Endothelial cell (in vitro differentiated cells): Measurements from ENCODE around the gene CSTF3. TPM values are rescaled to one million over a fixed set of nuclear protein-coding genes. Genes with fewer than 3 reads are reported as not detected.

Experiments
- DNase-seq: peaks from one replicate; pipeline ENCODE4 v3.0.0; 2021; ENCODE audit warnings: low spot score
- H3K27ac Mint-ChIP-seq: one replicate; pipeline ENCODE4 v1.8.0; 2021; ENCODE audit warnings: mixed read lengths, inconsistent platforms; ENCODE audit not compliant: unreplicated experiment
- H3K27me3 Mint-ChIP-seq: one replicate; pipeline ENCODE4 v1.8.0; 2021; ENCODE audit warnings: mild to moderate bottlenecking, moderate library complexity, mixed read lengths, inconsistent platforms; ENCODE audit not compliant: unreplicated experiment
- H3K36me3 Mint-ChIP-seq: one replicate; pipeline ENCODE4 v1.8.0; 2021; ENCODE audit warnings: mild to moderate bottlenecking, low read depth, mixed read lengths, inconsistent platforms; ENCODE audit not compliant: unreplicated experiment
- H3K4me1 Mint-ChIP-seq: one replicate; pipeline ENCODE4 v1.8.0; 2021; ENCODE audit warnings: mild to moderate bottlenecking, mixed read lengths, inconsistent platforms; ENCODE audit not compliant: unreplicated experiment
- H3K4me3 Mint-ChIP-seq: one replicate; pipeline ENCODE4 v1.8.0; 2021; ENCODE audit warnings: mild to moderate bottlenecking, mixed read lengths, inconsistent platforms; ENCODE audit not compliant: unreplicated experiment
- H3K9me3 Mint-ChIP-seq: one replicate; pipeline ENCODE4 v1.8.0; 2021; ENCODE audit warnings: mixed read lengths, inconsistent platforms; ENCODE audit not compliant: unreplicated experiment
- total RNA-seq: library from RNA; stranded (reverse); fragmentation: NEBNext Ultra II Directional; extraction: Animal tissue kit (Norgen Biotek cat#: 25700); gene quantifications from one replicate; pipeline ENCODE4 v1.2.1, GENCODE V29; 2021; ENCODE audit not compliant: unreplicated experiment
- TF ChIP-seq, protein P1 (sequence below): fragments of 200-600 bp; sonication (generic); IDR thresholded peaks from one replicate; pipeline ENCODE4 v1.5.0; 2021; ENCODE audit warnings: antibody characterized with exemption; ENCODE audit not compliant: unreplicated experiment

Gene CSTF3
- total RNA-seq, 1 donor from 2014 or later, result 23.0 TPM

DNA sequence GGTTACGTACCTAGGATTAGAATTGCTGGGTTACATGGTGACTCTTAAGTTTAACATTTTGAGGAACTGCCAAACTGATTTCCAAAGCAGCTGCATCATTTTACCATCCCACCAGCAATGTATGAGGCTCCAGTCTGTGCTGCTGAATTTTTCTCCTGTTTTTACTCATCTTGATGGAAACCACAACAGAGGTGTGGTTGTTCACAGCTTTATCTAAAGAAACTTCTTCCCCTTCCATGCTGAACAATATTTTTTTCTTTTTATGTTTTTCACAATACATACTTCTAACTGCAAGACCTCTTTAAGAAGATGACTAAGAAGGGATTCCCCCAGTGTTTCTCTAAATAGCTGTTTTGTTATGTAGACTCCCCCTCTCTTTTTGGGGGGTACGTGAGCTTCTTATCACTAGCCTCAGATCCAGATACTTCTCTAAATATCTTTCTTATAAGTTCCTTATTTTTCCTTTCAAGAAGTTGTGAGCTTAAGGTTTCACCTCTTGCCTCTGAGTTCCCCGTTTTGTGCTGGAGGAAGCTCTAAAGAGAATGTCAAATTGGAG lies 97.9 kb downstream of the CSTF3 start:
- TF ChIP-seq, protein P1, sequence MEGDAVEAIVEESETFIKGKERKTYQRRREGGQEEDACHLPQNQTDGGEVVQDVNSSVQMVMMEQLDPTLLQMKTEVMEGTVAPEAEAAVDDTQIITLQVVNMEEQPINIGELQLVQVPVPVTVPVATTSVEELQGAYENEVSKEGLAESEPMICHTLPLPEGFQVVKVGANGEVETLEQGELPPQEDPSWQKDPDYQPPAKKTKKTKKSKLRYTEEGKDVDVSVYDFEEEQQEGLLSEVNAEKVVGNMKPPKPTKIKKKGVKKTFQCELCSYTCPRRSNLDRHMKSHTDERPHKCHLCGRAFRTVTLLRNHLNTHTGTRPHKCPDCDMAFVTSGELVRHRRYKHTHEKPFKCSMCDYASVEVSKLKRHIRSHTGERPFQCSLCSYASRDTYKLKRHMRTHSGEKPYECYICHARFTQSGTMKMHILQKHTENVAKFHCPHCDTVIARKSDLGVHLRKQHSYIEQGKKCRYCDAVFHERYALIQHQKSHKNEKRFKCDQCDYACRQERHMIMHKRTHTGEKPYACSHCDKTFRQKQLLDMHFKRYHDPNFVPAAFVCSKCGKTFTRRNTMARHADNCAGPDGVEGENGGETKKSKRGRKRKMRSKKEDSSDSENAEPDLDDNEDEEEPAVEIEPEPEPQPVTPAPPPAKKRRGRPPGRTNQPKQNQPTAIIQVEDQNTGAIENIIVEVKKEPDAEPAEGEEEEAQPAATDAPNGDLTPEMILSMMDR, result no peak
- H3K36me3 Mint-ChIP-seq, result peaks cover 17% of the 10 kb centered on the region
- no peak for DNase-seq
- H3K27me3 Mint-ChIP-seq, result peaks cover 2% of the 10 kb centered on the region
- peaks cover 12% of the 10 kb centered on the region for H3K4me1 Mint-ChIP-seq
- no peaks in the 10 kb centered on the region for H3K9me3 Mint-ChIP-seq
- no peak overlapping the region for H3K4me3 Mint-ChIP-seq
- H3K27ac Mint-ChIP-seq, result no peak overlapping the region

DNA sequence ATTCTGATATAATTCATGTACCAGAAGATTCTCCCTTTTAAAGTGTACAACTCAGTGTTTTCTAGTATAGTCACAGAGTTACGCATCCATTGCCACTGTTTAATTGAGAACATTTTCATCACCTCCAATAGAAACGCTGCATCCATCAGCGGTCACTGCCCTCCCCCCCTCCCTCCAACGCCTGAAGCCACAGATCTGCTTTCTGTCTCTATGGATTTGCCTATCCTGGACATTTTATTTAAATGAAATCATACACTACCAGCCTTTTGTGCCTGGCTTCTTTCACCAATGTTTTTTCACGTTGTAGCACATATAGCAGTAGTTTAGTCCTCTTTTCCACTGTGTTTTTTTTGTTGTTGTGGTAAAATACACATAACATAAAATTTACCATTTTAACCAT lies 99.1 kb downstream of the CSTF3 start:
- no peak overlapping the region for H3K4me3 Mint-ChIP-seq
- peaks cover 2% of the 10 kb centered on the region for H3K27me3 Mint-ChIP-seq
- H3K4me1 Mint-ChIP-seq, result peaks cover 12% of the 10 kb centered on the region
- H3K27ac Mint-ChIP-seq, result no peak overlapping the region
- peaks cover 15% of the 10 kb centered on the region for H3K36me3 Mint-ChIP-seq
- TF ChIP-seq, protein P1, result no peak
- DNase-seq, result no peak
- no peaks in the 10 kb centered on the region for H3K9me3 Mint-ChIP-seq

DNA sequence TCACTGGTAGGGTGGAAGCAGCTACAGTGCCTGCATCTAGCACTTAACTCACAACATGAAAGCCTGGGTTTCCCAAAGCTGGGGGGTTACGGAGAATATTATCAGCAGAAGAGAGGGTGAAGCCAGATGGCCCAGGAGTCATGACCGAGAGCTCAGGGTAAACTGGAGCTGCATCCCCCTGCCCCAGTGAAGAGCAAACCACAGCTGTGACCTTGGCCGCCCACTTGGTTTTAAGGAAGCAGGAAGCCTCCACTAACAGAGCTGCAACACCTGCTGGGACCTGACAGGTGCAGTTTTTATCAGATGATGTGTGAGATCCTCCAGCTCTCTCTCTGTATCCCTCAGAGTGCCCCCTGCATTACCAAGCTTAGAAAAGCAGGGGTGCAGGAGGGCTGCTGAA lies 101.0 kb downstream of the CSTF3 start:
- Mint-ChIP-seq H3K27me3 (peaks cover 2% of the 10 kb centered on the region), H3K36me3 (peaks cover 15% of the 10 kb centered on the region), H3K9me3 (no peaks in the 10 kb centered on the region), H3K27ac (peak overlapping the region; percentile 48), H3K4me3 (no peak overlapping the region), H3K4me1 (peaks cover 12% of the 10 kb centered on the region)
- TF ChIP-seq, protein P1, result no peak
- no peak for DNase-seq

DNA sequence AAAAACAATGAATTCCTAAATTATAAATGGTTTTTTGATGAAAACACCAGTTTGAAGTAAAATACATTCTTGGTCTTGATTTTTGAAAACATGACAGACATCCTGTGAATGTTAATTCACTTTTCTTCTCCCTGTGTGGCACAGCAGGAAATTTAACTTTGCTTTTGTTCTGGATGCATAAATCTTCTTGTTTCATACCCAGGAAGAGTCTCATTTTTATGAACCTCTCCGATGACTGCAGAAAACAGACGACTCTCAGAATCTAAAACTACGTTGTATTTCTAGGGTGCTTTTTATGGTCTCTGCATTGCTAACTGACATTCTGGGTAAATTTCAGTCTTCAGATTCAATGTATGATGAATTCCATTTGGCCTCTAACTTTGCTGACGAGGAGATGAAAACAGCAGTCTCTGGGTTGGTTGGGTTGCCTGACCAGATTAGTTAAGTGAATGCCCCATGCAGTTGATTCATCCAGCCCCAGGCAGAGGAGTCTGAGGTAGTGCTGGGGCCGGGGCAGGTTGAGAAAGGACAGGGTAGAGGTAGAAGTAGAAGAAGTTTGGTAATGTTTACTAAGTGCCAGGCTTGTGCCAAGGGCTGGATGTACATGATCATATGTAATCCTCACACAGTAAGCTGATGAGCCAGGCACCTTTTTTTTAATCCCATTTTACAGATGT lies 101.8 kb downstream of the CSTF3 start:
- Mint-ChIP-seq H3K27ac (no peak overlapping the region), H3K36me3 (peaks cover 21% of the 10 kb centered on the region), H3K27me3 (peaks cover under 1% of the 10 kb centered on the region), H3K4me1 (peaks cover 8% of the 10 kb centered on the region), H3K4me3 (peak overlapping the region; percentile 60), H3K9me3 (no peaks in the 10 kb centered on the region)
- TF ChIP-seq, protein P1, result no peak
- no peak for DNase-seq

DNA sequence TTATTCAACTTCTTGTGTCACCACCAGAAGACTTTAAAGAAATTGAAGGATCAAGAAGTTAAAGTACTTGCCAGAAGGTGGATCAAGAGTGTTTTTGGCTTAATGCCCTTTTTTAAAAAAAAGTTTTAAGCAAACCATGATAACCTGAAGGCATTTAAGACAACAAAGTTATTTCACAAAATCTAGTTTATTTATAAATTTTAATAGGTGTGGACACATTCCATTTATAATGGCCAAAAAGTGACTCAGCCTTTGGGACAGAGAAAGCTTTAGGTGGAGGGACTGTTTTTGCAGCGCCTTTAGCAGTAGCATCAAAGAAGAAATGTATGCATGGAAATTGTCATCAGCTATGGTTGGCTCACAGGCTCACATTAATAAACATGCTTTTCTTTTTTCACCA lies 104.0 kb downstream of the CSTF3 start:
- Mint-ChIP-seq H3K4me1 (no peaks in the 10 kb centered on the region), H3K4me3 (no peak overlapping the region), H3K27ac (no peak overlapping the region), H3K36me3 (peaks cover 17% of the 10 kb centered on the region), H3K9me3 (no peaks in the 10 kb centered on the region), H3K27me3 (no peaks in the 10 kb centered on the region)
- TF ChIP-seq, protein P1, result no peak
- DNase-seq, result no peak
